ENCODE data around the gene TCEA2.
"Not testable (repeated sequence)": the region's sequence is repeated elsewhere in the genome, so short reads cannot be mapped to it uniquely, and the experiment has no call there.

The TCEA2 gene

DNA sequence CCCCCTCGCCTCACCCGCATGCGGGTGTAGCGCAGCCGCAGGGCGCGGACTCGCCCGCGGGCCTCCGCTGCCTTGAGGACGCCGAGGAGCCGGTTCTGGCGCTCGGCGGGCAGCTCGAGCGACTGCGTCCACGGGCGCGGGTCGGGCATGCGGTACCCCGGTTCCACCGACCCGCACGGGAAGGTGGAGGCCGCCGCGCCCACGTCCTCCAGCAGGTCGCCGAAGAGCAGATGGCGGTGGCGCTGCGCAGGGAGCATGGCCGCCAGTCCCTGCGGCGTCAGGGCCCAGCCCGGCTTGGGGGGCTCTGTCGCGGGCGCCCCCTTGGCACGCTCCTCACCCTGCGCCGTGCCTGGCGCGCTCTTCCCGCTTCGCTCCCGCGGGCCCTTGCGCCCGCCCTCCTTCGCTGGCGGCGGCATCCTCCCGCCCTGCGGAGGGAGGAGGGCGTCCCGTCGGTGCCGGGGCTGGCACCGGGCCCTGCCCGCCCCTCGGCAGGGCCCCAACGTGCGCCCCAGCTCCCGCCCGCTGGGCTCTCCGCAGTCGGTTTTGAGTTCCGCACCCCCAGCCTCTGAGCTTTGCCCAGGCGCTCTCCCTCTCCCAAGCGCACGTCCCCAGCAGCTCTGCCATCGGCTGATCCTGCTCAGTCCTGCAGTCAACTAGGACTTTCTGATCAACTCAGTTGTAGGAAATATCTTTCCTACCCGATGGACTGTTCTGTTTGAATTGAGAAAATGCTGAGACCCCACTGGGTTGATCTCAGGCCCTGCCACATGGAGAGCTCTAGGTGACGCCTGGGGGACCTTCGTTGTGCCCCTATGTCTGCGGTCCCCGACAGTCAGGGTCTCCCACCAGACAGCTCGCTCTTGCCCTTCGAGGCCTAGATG, 21.0 kb downstream of the TCEA2 start, which contains the start of gene LKAAEAR1:
TSS of gene LKAAEAR1 (minus strand) at position 595 of the 881 bp plus-strand sequence. CDS start at position 416, 179 bp downstream.
- TF ChIP-seq, protein P1, sequence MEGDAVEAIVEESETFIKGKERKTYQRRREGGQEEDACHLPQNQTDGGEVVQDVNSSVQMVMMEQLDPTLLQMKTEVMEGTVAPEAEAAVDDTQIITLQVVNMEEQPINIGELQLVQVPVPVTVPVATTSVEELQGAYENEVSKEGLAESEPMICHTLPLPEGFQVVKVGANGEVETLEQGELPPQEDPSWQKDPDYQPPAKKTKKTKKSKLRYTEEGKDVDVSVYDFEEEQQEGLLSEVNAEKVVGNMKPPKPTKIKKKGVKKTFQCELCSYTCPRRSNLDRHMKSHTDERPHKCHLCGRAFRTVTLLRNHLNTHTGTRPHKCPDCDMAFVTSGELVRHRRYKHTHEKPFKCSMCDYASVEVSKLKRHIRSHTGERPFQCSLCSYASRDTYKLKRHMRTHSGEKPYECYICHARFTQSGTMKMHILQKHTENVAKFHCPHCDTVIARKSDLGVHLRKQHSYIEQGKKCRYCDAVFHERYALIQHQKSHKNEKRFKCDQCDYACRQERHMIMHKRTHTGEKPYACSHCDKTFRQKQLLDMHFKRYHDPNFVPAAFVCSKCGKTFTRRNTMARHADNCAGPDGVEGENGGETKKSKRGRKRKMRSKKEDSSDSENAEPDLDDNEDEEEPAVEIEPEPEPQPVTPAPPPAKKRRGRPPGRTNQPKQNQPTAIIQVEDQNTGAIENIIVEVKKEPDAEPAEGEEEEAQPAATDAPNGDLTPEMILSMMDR (IDR thresholded peaks at IDR 0.05; ENCODE audit: low read depth, low read length): no peak
- H3K27me3 ChIP-seq (ENCODE audit: insufficient read depth, low read depth, severe bottlenecking): no peaks in the 10 kb centered on the region
- no peaks in the 10 kb centered on the region for H3K36me3 ChIP-seq
- H3K9me3 ChIP-seq (ENCODE audit: severe bottlenecking): no peaks in the 10 kb centered on the region
- no peak within 1 kb of the TSS for H3K27ac ChIP-seq
- H3K4me3 ChIP-seq (ENCODE audit: low read depth, low read length): peak within 1 kb of the TSS; percentile 44
- DNase-seq: no peak

DNA sequence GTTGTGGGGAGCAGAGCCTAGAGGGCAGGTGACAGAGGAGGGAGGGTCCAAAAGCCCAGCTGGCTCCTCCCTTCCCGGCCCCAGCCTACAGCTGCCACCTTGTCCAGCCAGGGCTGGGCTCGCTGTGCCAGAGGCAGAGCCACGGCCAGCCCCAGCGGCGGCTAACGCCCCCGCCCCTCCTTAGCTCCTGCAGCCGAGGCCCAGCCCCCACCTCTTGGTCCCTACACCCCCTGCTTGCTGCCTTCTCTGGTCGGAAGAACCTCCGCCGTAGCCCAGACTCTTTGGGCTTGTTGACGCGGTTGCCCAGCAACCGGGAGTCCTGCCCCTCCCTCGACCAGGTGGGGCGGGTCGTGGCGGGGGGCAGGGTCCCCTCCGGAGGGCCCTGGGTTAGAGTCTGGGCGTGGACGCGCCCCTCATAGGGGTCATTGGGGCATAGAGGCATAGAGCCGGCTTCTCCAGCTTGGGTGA, 21.7 kb downstream of the TCEA2 start:
- Histone ChIP-seq H3K36me3 (no peaks in the 10 kb centered on the region), H3K4me3 (ENCODE audit: low read depth, low read length) (no peak overlapping the region), H3K9me3 (ENCODE audit: severe bottlenecking) (no peaks in the 10 kb centered on the region), H3K27ac (no peak overlapping the region), H3K27me3 (ENCODE audit: insufficient read depth, low read depth, severe bottlenecking) (no peaks in the 10 kb centered on the region)
- DNase-seq: no peak
- TF ChIP-seq, protein P1 (IDR thresholded peaks at IDR 0.05; ENCODE audit: low read depth, low read length): no peak

DNA sequence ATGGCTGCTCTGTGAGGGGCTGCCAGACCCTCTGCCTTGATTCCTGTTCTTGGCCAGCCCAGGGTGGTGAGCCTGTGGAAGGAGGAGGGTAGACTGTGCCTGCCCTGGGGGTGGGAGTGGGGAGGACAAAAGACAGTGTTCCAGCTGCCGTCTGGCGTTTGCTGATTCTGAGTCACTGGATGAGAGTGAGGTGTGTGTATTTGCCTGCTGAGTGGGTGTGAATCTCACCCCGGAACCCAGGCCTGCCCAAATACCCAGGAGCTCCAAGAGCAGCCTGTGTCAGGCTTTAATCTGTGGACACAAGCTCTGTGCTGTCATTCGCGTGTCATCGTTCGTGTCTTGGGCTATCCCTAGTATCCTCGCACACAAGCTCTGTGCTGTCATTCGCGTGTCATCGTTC, 23.8 kb downstream of the TCEA2 start:
- Histone ChIP-seq H3K36me3 (no peaks in the 10 kb centered on the region), H3K9me3 (ENCODE audit: severe bottlenecking) (no peaks in the 10 kb centered on the region), H3K27ac (no peak overlapping the region), H3K4me3 (ENCODE audit: low read depth, low read length) (no peak overlapping the region), H3K27me3 (ENCODE audit: insufficient read depth, low read depth, severe bottlenecking) (no peaks in the 10 kb centered on the region)
- TF ChIP-seq, protein P1 (IDR thresholded peaks at IDR 0.05; ENCODE audit: low read depth, low read length): no peak
- no peak for DNase-seq

DNA sequence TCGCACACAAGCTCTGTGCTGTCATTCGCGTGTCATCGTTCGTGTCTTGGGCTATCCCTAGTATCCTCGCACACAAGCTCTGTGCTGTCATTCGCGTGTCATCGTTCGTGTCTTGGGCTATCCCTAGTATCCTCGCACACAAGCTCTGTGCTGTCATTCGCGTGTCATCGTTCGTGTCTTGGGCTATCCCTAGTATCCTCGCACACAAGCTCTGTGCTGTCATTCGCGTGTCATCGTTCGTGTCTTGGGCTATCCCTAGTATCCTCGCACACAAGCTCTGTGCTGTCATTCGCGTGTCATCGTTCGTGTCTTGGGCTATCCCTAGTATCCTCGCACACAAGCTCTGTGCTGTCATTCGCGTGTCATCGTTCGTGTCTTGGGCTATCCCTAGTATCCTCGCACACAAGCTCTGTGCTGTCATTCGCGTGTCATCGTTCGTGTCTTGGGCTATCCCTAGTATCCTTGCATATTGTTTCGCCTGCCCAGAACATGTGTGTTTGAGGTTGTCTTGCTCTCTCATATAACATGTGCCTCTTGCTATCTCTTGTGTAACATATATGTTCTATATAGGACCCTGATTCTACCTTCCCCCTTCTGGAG, 24.3 kb downstream of the TCEA2 start:
- H3K27me3 ChIP-seq (ENCODE audit: insufficient read depth, low read depth, severe bottlenecking); H3K9me3 ChIP-seq (ENCODE audit: severe bottlenecking); H3K27ac ChIP-seq; DNase-seq; H3K4me3 ChIP-seq (ENCODE audit: low read depth, low read length); H3K36me3 ChIP-seq: not testable (repeated sequence)

DNA sequence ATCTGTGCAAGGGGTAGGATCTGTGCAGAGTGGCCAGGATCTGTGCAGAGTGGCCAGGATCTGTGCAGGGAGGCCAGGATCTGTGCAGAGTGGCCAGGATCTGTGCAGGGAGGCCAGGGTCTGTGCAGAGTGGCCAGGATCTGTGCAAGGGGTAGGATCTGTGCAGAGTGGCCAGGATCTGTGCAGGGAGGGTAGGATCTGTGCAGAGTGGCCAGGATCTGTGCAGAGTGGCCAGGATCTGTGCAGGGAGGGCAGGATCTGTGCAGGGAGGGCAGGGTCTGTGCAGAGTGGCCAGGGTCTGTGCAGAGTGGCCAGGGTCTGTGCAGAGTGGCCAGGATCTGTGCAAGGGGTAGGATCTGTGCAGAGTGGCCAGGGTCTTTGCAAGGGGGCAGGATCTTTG, 25.6 kb downstream of the TCEA2 start:
- not testable (repeated sequence) for H3K36me3 ChIP-seq; DNase-seq; H3K27ac ChIP-seq; H3K4me3 ChIP-seq (ENCODE audit: low read depth, low read length); H3K27me3 ChIP-seq (ENCODE audit: insufficient read depth, low read depth, severe bottlenecking); H3K9me3 ChIP-seq (ENCODE audit: severe bottlenecking)

DNA sequence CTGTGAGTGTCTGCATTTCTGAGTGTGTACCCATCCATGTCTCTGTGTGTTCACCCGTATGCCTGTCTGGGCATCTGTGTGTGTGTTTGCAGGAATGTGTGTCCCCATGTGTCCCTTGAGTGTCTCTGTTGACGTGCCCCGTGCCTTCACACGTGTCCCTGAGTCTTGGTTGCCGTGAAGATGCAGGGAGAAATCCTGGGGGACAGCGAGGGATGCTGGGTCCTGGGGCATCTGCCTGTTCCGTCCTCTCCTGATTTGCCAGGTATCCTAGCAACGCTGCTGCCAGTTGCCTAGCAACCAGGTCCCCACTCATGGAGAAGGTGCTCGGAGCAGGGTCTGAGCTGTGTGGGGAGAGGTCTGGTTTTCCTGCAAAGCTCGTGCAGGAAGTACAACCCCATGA, 27.2 kb downstream of the TCEA2 start:
- Histone ChIP-seq H3K36me3 (no peaks in the 10 kb centered on the region), H3K4me3 (ENCODE audit: low read depth, low read length) (no peak overlapping the region), H3K27ac (no peak overlapping the region), H3K27me3 (ENCODE audit: insufficient read depth, low read depth, severe bottlenecking) (no peaks in the 10 kb centered on the region), H3K9me3 (ENCODE audit: severe bottlenecking) (no peaks in the 10 kb centered on the region)
- DNase-seq: no peak
- TF ChIP-seq, protein P1 (IDR thresholded peaks at IDR 0.05; ENCODE audit: low read depth, low read length): no peak

All from WERI-Rb-1 (cell line).